Activated B cell treated with CpG ODN at 0.5 μM for 24 hours (primary cell): Measurements from ENCODE around the gene TTC12. TPM values are rescaled to one million over a fixed set of nuclear protein-coding genes. Genes with fewer than 3 reads are reported as not detected.

ENCODE experiments used
- ATAC-seq: fragments of 200-7000 bp; cut with Tn5 transposase; one replicate; pipeline ENCODE4 v1.10.0; 2021; ENCODE audit warnings: low read depth, mild to moderate bottlenecking, moderate library complexity
- CTCF ChIA-PET: fragments of 350-600 bp; sonication (Branson Sonifier 250); formaldehyde crosslinking; loops from one replicate; lab custom pipeline; 2021; ENCODE audit warnings: antibody characterized with exemption; lab: Charles Lee
- POLR2A ChIA-PET: fragments of 350-600 bp; sonication (Branson Sonifier 250); formaldehyde crosslinking; loops from one replicate; lab custom pipeline; 2021; ENCODE audit warnings: antibody characterized with exemption; lab: Charles Lee
- DNase-seq: peaks from one replicate; pipeline ENCODE4 v3.0.0; 2022
- H3K27ac Mint-ChIP-seq: one replicate; pipeline ENCODE4 v1.8.0; 2020; ENCODE audit warnings: mixed read lengths
- H3K27me3 Mint-ChIP-seq: one replicate; pipeline ENCODE4 v1.8.0; 2021; ENCODE audit warnings: mixed read lengths
- H3K36me3 Mint-ChIP-seq: one replicate; pipeline ENCODE4 v1.8.0; 2021; ENCODE audit warnings: low read depth, mixed read lengths
- H3K4me1 Mint-ChIP-seq: one replicate; pipeline ENCODE4 v1.8.0; 2021; ENCODE audit warnings: mixed read lengths
- H3K4me3 Mint-ChIP-seq: one replicate; pipeline ENCODE4 v1.8.0; 2020; ENCODE audit warnings: mild to moderate bottlenecking, mixed read lengths
- H3K9me3 Mint-ChIP-seq: one replicate; pipeline ENCODE4 v1.8.0; 2020; ENCODE audit warnings: mixed read lengths
- CTCF ChIP-seq: fragments of 200-600 bp; IDR thresholded peaks from one replicate; pipeline ENCODE4 v1.8.0; 2022; ENCODE audit warnings: antibody characterized with exemption, mild to moderate bottlenecking
- intact Hi-C: fragments of 100-400 bp; cut with micrococcal nuclease; formaldehyde crosslinking; loops from one replicate; pipeline ENCODE4 v1.15.1; 2024
- total RNA-seq: library from RNA; stranded (reverse); gene quantifications from 2 replicates; pipeline ENCODE4 v1.2.3, GENCODE V29; 2022

TTC12 gene
- total RNA-seq, 1 donor from 2014 or later = 25.2 TPM

GRCh38 chr11:113278925-113279324 is 35.5 kb upstream of the TTC12 start:
- CTCF ChIA-PET = no interaction called here
- POLR2A ChIA-PET = no interaction called here
- no peaks in the 10 kb centered on the region for H3K27me3 Mint-ChIP-seq
- intact Hi-C loops = no loop called here
- H3K27ac Mint-ChIP-seq = no peak overlapping the region
- H3K4me1 Mint-ChIP-seq = no peaks in the 10 kb centered on the region
- ATAC-seq = no peak
- no peaks in the 10 kb centered on the region for H3K36me3 Mint-ChIP-seq
- TF ChIP-seq CTCF = no peak
- H3K9me3 Mint-ChIP-seq = no peaks in the 10 kb centered on the region
- DNase-seq = no peak
- H3K4me3 Mint-ChIP-seq = no peak overlapping the region

GRCh38 chr11:113279591-113279990 is 34.8 kb upstream of the TTC12 start:
- H3K36me3 Mint-ChIP-seq = no peaks in the 10 kb centered on the region
- H3K4me1 Mint-ChIP-seq = no peaks in the 10 kb centered on the region
- TF ChIP-seq CTCF = no peak
- no peak overlapping the region for H3K4me3 Mint-ChIP-seq
- no peaks in the 10 kb centered on the region for H3K9me3 Mint-ChIP-seq
- ChIA-PET POLR2A (no interaction called here), CTCF (no interaction called here)
- no peak overlapping the region for H3K27ac Mint-ChIP-seq
- no peaks in the 10 kb centered on the region for H3K27me3 Mint-ChIP-seq
- intact Hi-C loops = no loop called here
- ATAC-seq (no peak), DNase-seq (no peak)

DNA sequence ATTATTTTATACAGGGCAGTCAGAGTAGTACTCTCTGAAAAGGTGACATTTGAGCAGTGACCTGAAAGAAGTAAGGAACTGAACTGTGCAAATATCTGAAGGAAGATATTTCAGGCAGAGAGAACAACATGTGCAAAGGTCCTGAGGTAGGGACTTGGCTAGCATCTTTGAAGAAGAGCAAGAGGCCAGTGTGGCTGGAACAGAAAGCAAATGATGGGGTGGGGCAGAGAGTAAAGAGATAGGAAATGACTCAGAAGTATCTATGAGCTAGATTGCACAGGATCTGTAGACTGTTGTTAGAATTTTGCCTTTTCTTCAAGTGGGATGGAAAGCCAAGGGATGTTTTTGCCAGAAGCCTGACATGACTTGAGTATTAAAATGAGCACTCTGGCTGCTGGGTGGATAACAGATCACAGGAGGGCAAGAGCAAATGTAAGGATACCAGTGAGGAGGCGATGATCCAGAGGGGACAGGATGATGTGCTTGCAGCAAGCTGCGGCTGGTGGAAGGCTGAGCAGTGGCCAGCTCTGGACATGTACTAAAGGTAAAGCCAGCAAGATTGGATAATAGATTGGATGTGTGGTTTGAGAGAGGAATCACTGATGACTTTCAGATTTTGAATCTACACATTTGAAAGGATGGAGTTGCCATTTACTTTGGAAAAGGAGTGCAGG is 33.2 kb upstream of the TTC12 start:
- H3K27me3 Mint-ChIP-seq = no peaks in the 10 kb centered on the region
- H3K27ac Mint-ChIP-seq = no peak overlapping the region
- H3K9me3 Mint-ChIP-seq = no peaks in the 10 kb centered on the region
- ATAC-seq (no peak), DNase-seq (no peak)
- H3K36me3 Mint-ChIP-seq = no peaks in the 10 kb centered on the region
- H3K4me3 Mint-ChIP-seq = no peak overlapping the region
- ChIA-PET CTCF (no interaction called here), POLR2A (no interaction called here)
- no peak for TF ChIP-seq CTCF
- intact Hi-C loops = no loop called here
- no peaks in the 10 kb centered on the region for H3K4me1 Mint-ChIP-seq

GRCh38 chr11:113282898-113283437 is 31.4 kb upstream of the TTC12 start:
- intact Hi-C loops = no loop called here
- no peak overlapping the region for H3K27ac Mint-ChIP-seq
- no peaks in the 10 kb centered on the region for H3K27me3 Mint-ChIP-seq
- DNase-seq (no peak), ATAC-seq (no peak)
- H3K36me3 Mint-ChIP-seq = no peaks in the 10 kb centered on the region
- TF ChIP-seq CTCF = no peak
- POLR2A ChIA-PET = no interaction called here
- no peaks in the 10 kb centered on the region for H3K9me3 Mint-ChIP-seq
- no peak overlapping the region for H3K4me3 Mint-ChIP-seq
- CTCF ChIA-PET = no interaction called here
- no peaks in the 10 kb centered on the region for H3K4me1 Mint-ChIP-seq

DNA sequence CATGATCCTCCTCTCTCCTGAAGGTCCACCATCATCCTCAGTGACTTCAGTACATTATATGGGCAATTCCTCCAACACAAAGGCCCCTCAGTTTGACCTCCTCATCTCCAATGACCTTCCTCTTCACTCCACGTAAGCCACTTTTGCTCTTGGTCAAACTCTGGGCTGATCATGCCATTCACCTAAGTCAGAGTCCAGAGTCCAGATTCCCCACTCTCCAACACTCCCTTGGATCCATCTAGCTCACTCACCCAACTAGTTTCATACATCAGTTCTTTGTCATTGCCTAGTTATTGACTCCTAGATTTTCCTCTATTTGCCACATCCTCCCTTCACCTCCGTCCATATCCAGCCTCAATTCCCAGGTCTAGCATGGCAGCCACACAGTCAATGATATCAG is 30.5 kb upstream of the TTC12 start:
- no peaks in the 10 kb centered on the region for H3K27me3 Mint-ChIP-seq
- no peak for TF ChIP-seq CTCF
- H3K27ac Mint-ChIP-seq = no peak overlapping the region
- intact Hi-C loops = no loop called here
- POLR2A ChIA-PET = no interaction called here
- H3K4me3 Mint-ChIP-seq = no peak overlapping the region
- no peaks in the 10 kb centered on the region for H3K4me1 Mint-ChIP-seq
- H3K9me3 Mint-ChIP-seq = no peaks in the 10 kb centered on the region
- no peaks in the 10 kb centered on the region for H3K36me3 Mint-ChIP-seq
- ATAC-seq = no peak
- CTCF ChIA-PET = no interaction called here
- no peak for DNase-seq
